Activated CD4-positive, alpha-beta T cell treated with anti-CD3 and anti-CD28 coated beads, Interleukin-2, amount 10 ng/mL, durations not matched to agents 7 days and 5 days (primary cell): ENCODE measurements around the gene AVPR1B. TPM values are rescaled to one million over a fixed set of nuclear protein-coding genes. Genes with fewer than 3 reads are reported as not detected.

ENCODE experiments used
- CTCF ChIA-PET: fragments of 350-600 bp; sonication (Branson Sonifier 250); formaldehyde crosslinking; loops from one replicate; lab custom pipeline; 2021; ENCODE audit warnings: antibody characterized with exemption; lab: Charles Lee
- POLR2A ChIA-PET: fragments of 350-600 bp; sonication (Branson Sonifier 250); formaldehyde crosslinking; loops from one replicate; lab custom pipeline; 2021; ENCODE audit warnings: antibody characterized with exemption; lab: Charles Lee
- DNase-seq: peaks from one replicate; pipeline ENCODE4 v3.0.0-alpha.2; 2020
- H3K27ac Mint-ChIP-seq: one replicate; pipeline ENCODE4 v1.8.0; 2021; ENCODE audit warnings: mild to moderate bottlenecking, moderate library complexity, mixed read lengths
- H3K27me3 Mint-ChIP-seq: one replicate; pipeline ENCODE4 v1.8.0; 2021; ENCODE audit warnings: mixed read lengths
- H3K36me3 Mint-ChIP-seq: one replicate; pipeline ENCODE4 v1.8.0; 2021; ENCODE audit warnings: low read depth, mixed read lengths
- H3K4me1 Mint-ChIP-seq: one replicate; pipeline ENCODE4 v1.8.0; 2021; ENCODE audit warnings: mixed read lengths
- H3K4me3 Mint-ChIP-seq: one replicate; pipeline ENCODE4 v1.8.0; 2021; ENCODE audit warnings: mild to moderate bottlenecking, moderate library complexity, mixed read lengths
- H3K9me3 Mint-ChIP-seq: one replicate; pipeline ENCODE4 v1.8.0; 2021; ENCODE audit warnings: mixed read lengths
- total RNA-seq, 2 experiments: library from RNA; stranded (reverse); gene quantifications; one replicate each; pipeline ENCODE4 v1.2.3, GENCODE V29; 2021

Gene AVPR1B
- total RNA-seq, 2 experiments from 2014 or later = not detected

GRCh38 chr1:206125346-206125745, 8.2 kb upstream of the AVPR1B start:
- Mint-ChIP-seq H3K27me3 (peaks cover 40% of the 10 kb centered on the region), H3K4me1 (no peaks in the 10 kb centered on the region)
- POLR2A ChIA-PET = no interaction called here

GRCh38 chr1:206122686-206123085, 5.5 kb upstream of the AVPR1B start:
- Mint-ChIP-seq H3K4me3 (no peak overlapping the region), H3K27ac (no peak overlapping the region), H3K36me3 (peaks cover 3% of the 10 kb centered on the region), H3K4me1 (peaks cover 3% of the 10 kb centered on the region), H3K9me3 (peaks cover 14% of the 10 kb centered on the region), H3K27me3 (peaks cover 56% of the 10 kb centered on the region)
- ChIA-PET CTCF (no interaction called here), POLR2A (no interaction called here)
- DNase-seq = no peak

More at GRCh38 chr1:206125346-206125745, 8.2 kb upstream of the AVPR1B start:
- CTCF ChIA-PET = no interaction called here
- Mint-ChIP-seq H3K36me3 (peaks cover 3% of the 10 kb centered on the region), H3K9me3 (peaks cover 13% of the 10 kb centered on the region), H3K4me3 (no peak overlapping the region), H3K27ac (no peak overlapping the region)
- DNase-seq = no peak

- peaks cover 14% of the 10 kb centered on the region for H3K4me1 Mint-ChIP-seq
- CTCF ChIA-PET = no interaction called here
- peaks cover 14% of the 10 kb centered on the region for H3K9me3 Mint-ChIP-seq
- H3K27me3 Mint-ChIP-seq = peaks cover 60% of the 10 kb centered on the region
- no peak for DNase-seq
- H3K4me3 Mint-ChIP-seq = no peak overlapping the region
- peaks cover 3% of the 10 kb centered on the region for H3K36me3 Mint-ChIP-seq
- H3K27ac Mint-ChIP-seq = no peak overlapping the region
- POLR2A ChIA-PET = no interaction called here
Observed at GRCh38 chr1:206121269-206121668, 4.1 kb upstream of the AVPR1B start.

GRCh38 chr1:206120406-206120805, 3.2 kb upstream of the AVPR1B start:
- Mint-ChIP-seq H3K27me3 (peaks cover 62% of the 10 kb centered on the region), H3K4me3 (no peak overlapping the region), H3K27ac (no peak overlapping the region)

GRCh38 chr1:206116873-206117150, 376 bp downstream of the AVPR1B start:
- H3K4me3 Mint-ChIP-seq = no peak overlapping the region
- DNase-seq = no peak
- H3K36me3 Mint-ChIP-seq = peaks cover 3% of the 10 kb centered on the region
- H3K27ac Mint-ChIP-seq = no peak overlapping the region
- ChIA-PET CTCF (interaction anchor here (0.5 kb wide), 1 partner anchor 402 kb away, joined by 3 read pairs; no protein-coding TSS in a partner anchor), POLR2A (no interaction called here)
- H3K9me3 Mint-ChIP-seq = peaks cover 8% of the 10 kb centered on the region
- H3K4me1 Mint-ChIP-seq = peaks cover 16% of the 10 kb centered on the region
- peaks cover 53% of the 10 kb centered on the region for H3K27me3 Mint-ChIP-seq

More at GRCh38 chr1:206120406-206120805, 3.2 kb upstream of the AVPR1B start:
- peaks cover 3% of the 10 kb centered on the region for H3K36me3 Mint-ChIP-seq
- ChIA-PET POLR2A (no interaction called here), CTCF (interaction anchor here (0.5 to 0.7 kb wide), 2 partner anchors 10 to 498 kb away, joined by 3 read pairs; no protein-coding TSS in a partner anchor)
- peaks cover 14% of the 10 kb centered on the region for H3K9me3 Mint-ChIP-seq
- DNase-seq = no peak
- H3K4me1 Mint-ChIP-seq = peaks cover 16% of the 10 kb centered on the region

GRCh38 chr1:206116191-206116872, 856 bp downstream of the AVPR1B start:
- CTCF ChIA-PET = interaction anchor here (2.3 kb wide), 1 partner anchor 10 kb away, joined by 7 read pairs; no protein-coding TSS in a partner anchor
- Mint-ChIP-seq H3K4me3 (no peak overlapping the region), H3K27ac (no peak overlapping the region), H3K27me3 (peaks cover 52% of the 10 kb centered on the region), H3K4me1 (peaks cover 16% of the 10 kb centered on the region), H3K36me3 (peaks cover 3% of the 10 kb centered on the region), H3K9me3 (peaks cover 7% of the 10 kb centered on the region)
- DNase-seq = no peak
- POLR2A ChIA-PET = no interaction called here

- Mint-ChIP-seq H3K4me3 (no peak overlapping the region), H3K27me3 (peaks cover 49% of the 10 kb centered on the region), H3K27ac (no peak overlapping the region), H3K9me3 (peaks cover 4% of the 10 kb centered on the region), H3K36me3 (no peaks in the 10 kb centered on the region), H3K4me1 (peaks cover 16% of the 10 kb centered on the region)
- POLR2A ChIA-PET = no interaction called here
- no peak for DNase-seq
- CTCF ChIA-PET = interaction anchor here (0.6 to 2.3 kb wide), 2 partner anchors 10 to 1387 kb away, joined by 4 to 7 read pairs; no protein-coding TSS in a partner anchor
Observed at GRCh38 chr1:206115791-206116190, 1.4 kb downstream of the AVPR1B start.

- peaks cover 42% of the 10 kb centered on the region for H3K27me3 Mint-ChIP-seq
- no peak overlapping the region for H3K27ac Mint-ChIP-seq
- no peak for DNase-seq
- H3K36me3 Mint-ChIP-seq = no peaks in the 10 kb centered on the region
- H3K4me1 Mint-ChIP-seq = peaks cover 16% of the 10 kb centered on the region
- H3K4me3 Mint-ChIP-seq = no peak overlapping the region
- CTCF ChIA-PET = interaction anchor here (0.6 to 2.3 kb wide), 5 partner anchors 9 to 1386 kb away, joined by 3 to 7 read pairs (median 3); no protein-coding TSS in a partner anchor
- no peaks in the 10 kb centered on the region for H3K9me3 Mint-ChIP-seq
- POLR2A ChIA-PET = no interaction called here
Observed at GRCh38 chr1:206114692-206115640, 2.2 kb downstream of the AVPR1B start.

- no peak overlapping the region for H3K27ac Mint-ChIP-seq
- no peak for DNase-seq
- no peak overlapping the region for H3K4me3 Mint-ChIP-seq
- no peaks in the 10 kb centered on the region for H3K36me3 Mint-ChIP-seq
- ChIA-PET CTCF (no interaction called here), POLR2A (no interaction called here)
- H3K4me1 Mint-ChIP-seq = peaks cover 14% of the 10 kb centered on the region
- H3K9me3 Mint-ChIP-seq = no peaks in the 10 kb centered on the region
- peaks cover 30% of the 10 kb centered on the region for H3K27me3 Mint-ChIP-seq
Observed at GRCh38 chr1:206112600-206113301, 4.4 kb downstream of the AVPR1B start.

GRCh38 chr1:206111271-206111927, 5.8 kb downstream of the AVPR1B start:
- Mint-ChIP-seq H3K4me3 (no peak overlapping the region), H3K4me1 (peaks cover 7% of the 10 kb centered on the region), H3K27ac (no peak overlapping the region), H3K9me3 (no peaks in the 10 kb centered on the region), H3K36me3 (no peaks in the 10 kb centered on the region), H3K27me3 (peaks cover 23% of the 10 kb centered on the region)
- ChIA-PET CTCF (interaction anchor here (0.6 to 1.6 kb wide), 4 partner anchors 9 to 454 kb away, joined by 3 to 6 read pairs (median 3); no protein-coding TSS in a partner anchor), POLR2A (no interaction called here)
- DNase-seq = no peak

GRCh38 chr1:206110820-206111219, 6.4 kb downstream of the AVPR1B start:
- Mint-ChIP-seq H3K27me3 (peaks cover 18% of the 10 kb centered on the region), H3K27ac (no peak overlapping the region), H3K9me3 (no peaks in the 10 kb centered on the region), H3K36me3 (no peaks in the 10 kb centered on the region), H3K4me3 (no peak overlapping the region), H3K4me1 (peaks cover 5% of the 10 kb centered on the region)
- ChIA-PET POLR2A (no interaction called here), CTCF (interaction anchor here (1.0 to 1.6 kb wide), 3 partner anchors 9 to 134 kb away, joined by 3 to 6 read pairs (median 3); no protein-coding TSS in a partner anchor)
- DNase-seq = no peak

- ChIA-PET POLR2A (no interaction called here), CTCF (interaction anchor here (0.8 to 1.6 kb wide), 3 partner anchors 10 to 133 kb away, joined by 3 to 6 read pairs (median 3); no protein-coding TSS in a partner anchor)
Observed at GRCh38 chr1:206110161-206110560, 7.0 kb downstream of the AVPR1B start.

More at GRCh38 chr1:206110161-206110560, 7.0 kb downstream of the AVPR1B start:
- no peak for DNase-seq
- Mint-ChIP-seq H3K36me3 (no peaks in the 10 kb centered on the region), H3K27me3 (peaks cover 12% of the 10 kb centered on the region), H3K27ac (no peak overlapping the region), H3K9me3 (no peaks in the 10 kb centered on the region), H3K4me1 (peaks cover 5% of the 10 kb centered on the region), H3K4me3 (no peak overlapping the region)
